ENCODE data around the gene NDUFS6.

DNA sequence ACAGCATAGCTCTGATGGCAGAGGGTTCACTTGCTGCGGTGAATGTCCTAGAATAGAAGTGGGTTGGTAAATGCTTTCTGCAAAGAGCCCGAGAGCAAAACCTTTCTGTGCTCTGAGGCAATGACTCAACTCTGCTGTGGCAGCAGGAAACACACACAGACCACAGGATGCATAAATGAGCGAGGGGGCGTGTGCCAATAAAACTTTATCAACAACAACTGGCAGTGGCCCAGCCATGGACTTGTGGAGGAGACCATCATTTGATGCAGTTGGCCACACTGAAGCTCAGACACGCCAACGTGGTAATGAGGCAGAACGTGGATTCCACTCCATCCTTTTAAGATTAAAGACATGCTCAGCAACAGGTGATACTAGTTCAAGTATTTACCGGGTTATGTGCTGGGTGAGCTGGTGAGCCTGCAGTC lies 8.4 kb upstream of the NDUFS6 start:
- TF ChIP-seq, protein P1, sequence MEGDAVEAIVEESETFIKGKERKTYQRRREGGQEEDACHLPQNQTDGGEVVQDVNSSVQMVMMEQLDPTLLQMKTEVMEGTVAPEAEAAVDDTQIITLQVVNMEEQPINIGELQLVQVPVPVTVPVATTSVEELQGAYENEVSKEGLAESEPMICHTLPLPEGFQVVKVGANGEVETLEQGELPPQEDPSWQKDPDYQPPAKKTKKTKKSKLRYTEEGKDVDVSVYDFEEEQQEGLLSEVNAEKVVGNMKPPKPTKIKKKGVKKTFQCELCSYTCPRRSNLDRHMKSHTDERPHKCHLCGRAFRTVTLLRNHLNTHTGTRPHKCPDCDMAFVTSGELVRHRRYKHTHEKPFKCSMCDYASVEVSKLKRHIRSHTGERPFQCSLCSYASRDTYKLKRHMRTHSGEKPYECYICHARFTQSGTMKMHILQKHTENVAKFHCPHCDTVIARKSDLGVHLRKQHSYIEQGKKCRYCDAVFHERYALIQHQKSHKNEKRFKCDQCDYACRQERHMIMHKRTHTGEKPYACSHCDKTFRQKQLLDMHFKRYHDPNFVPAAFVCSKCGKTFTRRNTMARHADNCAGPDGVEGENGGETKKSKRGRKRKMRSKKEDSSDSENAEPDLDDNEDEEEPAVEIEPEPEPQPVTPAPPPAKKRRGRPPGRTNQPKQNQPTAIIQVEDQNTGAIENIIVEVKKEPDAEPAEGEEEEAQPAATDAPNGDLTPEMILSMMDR (IDR thresholded peaks at IDR 0.05; ENCODE audit: low read depth, low read length, poor library complexity, severe bottlenecking) = no peak
- TF ChIP-seq EZH2phosphoT487 (IDR thresholded peaks at IDR 0.05; ENCODE audit: borderline replicate concordance, low read length) = no peak

Data from DOHH2 (cell line).